Posterior cingulate gyrus (tissue), 11 donors: ENCODE results near the gene OTC.

ENCODE experiments used
- DNase-seq, 10 donors: peaks; one replicate each; pipeline versions ENCODE4 v3.0.0 to v3.0.0-alpha.2; 2020 to 2021; ENCODE audit warnings: mixed read lengths in 3 of 10
- intact Hi-C: fragments of 100-400 bp; cut with DNase I; formaldehyde crosslinking; loops from one replicate; pipeline ENCODE4 v1.15.1; 2023

Gene OTC

DNA sequence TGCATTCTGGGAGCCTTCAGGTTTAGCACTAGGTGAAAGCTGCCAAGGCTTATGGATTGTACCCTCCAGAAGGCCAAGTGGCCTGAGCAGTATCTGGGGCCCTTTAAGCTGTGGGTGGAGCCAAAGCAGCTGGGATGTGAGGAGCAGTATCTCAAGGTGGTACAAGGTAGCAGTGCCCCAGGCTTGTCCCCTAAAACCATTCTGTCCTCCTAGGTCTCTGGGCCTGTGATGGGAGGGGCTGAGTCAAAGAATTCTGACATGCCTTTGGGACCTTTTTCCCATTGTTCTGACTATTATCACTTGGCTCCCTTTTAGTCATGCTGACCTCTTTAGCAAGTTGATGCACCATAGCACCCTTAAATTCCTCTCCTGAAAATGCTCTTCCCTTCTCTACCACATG is 109.9 kb downstream of the OTC start:
- no peak for DNase-seq
- intact Hi-C loops: no loop called here

DNA sequence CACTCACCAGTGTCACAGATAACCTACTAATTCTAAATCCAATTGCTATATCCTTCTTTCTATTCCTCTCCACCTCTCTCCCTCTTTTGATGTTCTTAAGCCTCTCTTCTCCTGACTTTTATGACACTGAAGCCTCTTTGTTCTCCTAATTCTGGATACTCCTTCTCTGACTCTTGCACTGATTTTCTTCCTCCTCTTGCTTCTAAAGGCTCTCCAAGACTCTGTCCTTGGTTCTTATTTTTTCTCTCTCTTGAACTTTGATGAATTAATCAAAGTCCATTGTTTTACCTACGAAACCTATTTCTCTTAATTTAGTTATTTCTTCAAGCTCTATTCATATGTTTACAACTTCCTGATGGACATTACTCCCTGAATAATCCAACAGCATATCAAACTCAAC is 113.3 kb downstream of the OTC start:
- intact Hi-C loops: no loop called here
- no peak for DNase-seq

DNA sequence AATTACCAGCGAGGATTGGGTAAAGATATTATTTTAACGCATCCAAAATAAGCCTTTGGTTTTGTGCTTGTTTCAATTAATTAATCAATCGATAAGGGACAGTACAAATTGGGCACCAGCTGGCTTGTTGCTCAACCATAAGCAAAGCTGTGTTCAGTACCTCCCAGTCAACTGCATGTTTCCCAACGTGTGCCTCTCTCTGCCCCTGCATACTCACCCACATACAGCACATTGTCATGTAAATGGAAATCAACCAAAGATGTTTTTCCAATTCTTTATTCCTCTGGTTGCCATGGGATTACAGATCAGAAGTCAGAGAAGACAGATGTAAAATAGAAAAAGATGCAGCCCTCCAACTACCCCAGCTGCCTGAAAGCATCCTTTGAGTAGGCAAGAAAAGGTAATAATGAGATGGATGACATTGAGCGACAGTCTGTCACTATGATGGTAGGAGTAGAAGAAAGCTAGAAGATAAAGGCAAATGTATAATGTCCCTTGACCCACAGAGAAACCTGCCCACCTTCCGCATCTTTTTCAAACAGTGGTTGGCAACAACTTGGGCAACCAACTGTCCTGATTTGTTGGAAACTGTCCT is 116.3 kb downstream of the OTC start:
- no peak for DNase-seq
- intact Hi-C loops: no loop called here
